GM11168 (cell line): ENCODE measurements around the gene RNF213.

Experiments
- in situ Hi-C: fragments of 300-500 bp; cut with MboI; formaldehyde crosslinking; loops from one replicate; pipeline ENCODE4 v1.12.0; 2022; ENCODE audit warnings: low sequenced_read_pairs; ENCODE audit not compliant: unreplicated experiment

RNF213 gene

GRCh38 chr17:80260791-80261158 is at the start of gene RNF213:
Gene RNF213 (plus strand): TSS chr17:80260852. CDS start chr17:80263682, 2,830 bp downstream.
- in situ Hi-C loops: no loop called here

DNA sequence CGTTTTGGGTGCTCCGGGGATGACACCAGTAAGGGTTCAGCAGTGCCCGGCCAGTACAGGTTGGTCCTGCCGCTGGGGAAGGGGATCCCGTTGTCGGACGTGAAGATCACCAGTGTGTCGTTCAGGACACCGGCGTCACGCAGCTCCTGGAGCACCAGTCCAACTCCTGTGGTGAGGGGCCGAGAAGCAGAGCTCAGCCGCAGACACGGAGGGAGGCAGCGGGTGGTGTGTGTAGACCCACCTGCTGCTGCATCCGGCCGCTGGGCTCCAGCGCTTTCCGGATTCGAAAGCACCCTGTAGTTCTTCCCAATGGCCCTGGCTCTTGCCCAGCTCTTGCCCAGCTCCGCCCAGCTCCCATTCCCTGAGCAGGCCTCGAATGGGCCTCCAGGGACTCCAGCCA is 48.5 kb upstream of the RNF213 start:
- in situ Hi-C loops: no loop called here

- in situ Hi-C loops: no loop called here
Measured at GRCh38 chr17:80212511-80212910, 48.1 kb upstream of the RNF213 start.

- in situ Hi-C loops: no loop called here
Measured at GRCh38 chr17:80212962-80213642, 47.5 kb upstream of the RNF213 start.

GRCh38 chr17:80213643-80213975 is 47.0 kb upstream of the RNF213 start:
- in situ Hi-C loops: no loop called here

- in situ Hi-C loops: no loop called here
Measured at GRCh38 chr17:80214012-80214877, 46.4 kb upstream of the RNF213 start.

- in situ Hi-C loops: no loop called here
Measured at GRCh38 chr17:80214878-80215210, 45.8 kb upstream of the RNF213 start.

DNA sequence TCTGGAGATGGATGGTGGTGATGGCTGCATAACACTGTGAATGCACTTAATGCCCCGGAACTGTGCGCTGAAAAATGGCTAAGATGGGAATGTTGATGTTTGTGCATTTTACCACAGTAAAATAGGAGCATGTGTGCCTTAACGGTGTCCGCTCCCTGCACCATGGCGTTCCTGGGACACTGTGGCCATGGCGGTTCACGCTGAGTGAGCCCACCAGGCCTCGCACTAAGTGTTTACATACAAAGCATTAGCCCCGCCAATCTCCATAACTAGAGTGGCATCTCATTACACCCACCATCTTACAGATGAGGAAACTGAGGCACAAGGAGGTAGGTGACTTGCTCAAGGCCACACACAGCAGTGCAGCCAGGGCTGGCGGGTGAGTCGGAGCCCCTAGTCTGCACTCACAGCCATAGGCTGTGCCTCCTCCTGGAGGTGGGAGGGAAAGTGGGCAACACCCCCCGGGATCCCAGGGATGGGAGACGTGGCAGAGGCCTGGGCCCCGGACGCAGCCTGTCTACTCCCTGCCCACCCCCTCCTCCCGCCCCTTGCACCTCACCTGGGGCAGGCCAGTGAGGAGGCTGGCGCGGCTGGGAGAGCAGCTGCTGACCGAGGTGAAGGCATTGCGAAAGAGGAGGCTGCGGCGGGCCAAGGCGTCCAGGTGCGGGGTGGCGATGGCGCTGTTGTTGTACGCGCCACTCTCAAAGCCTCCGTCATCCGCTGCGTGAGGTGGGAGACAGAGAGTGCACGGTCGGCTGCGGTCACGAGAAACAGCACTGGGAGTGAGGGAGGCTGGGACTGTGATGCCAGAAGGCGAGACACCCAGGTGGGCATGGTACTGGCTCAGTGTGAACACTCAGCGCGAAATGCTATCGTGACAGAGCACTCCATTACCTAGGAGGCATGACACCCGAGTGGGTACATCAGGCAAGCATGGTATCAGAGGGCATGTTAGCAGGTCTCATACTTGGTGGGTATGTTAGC is 43.9 kb upstream of the RNF213 start:
- in situ Hi-C loops: no loop called here

DNA sequence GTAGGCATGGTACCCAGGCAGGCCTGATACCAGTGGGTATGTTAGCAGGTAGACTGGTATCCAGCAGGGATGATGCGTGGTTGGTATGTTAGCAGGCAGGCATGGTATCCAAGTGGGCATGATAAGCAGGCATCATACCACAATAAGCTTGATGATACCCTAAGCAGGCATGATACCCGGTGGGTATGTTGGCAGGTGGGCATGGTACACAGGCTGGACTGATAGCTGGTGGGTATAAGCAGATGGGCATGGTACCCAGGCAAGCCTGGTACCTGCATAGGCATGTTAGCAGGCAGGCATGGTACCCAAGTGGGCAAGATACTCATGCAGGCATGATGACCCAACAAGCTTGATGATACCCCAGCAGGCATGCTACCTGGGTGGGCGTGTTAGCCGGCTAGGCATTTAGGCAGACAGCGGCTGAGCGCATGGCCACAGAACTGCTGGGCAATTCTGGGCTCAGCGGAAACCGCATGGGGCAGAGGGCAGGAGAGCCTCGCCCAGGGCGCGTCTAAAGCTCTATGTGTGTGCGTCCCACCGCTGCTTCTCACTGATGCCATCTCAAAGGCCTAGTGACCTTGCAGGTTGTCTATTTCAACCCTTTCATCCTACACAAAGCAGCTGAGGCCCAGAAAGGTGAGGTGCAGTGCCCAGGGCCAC is 42.8 kb upstream of the RNF213 start:
- in situ Hi-C loops: no loop called here

DNA sequence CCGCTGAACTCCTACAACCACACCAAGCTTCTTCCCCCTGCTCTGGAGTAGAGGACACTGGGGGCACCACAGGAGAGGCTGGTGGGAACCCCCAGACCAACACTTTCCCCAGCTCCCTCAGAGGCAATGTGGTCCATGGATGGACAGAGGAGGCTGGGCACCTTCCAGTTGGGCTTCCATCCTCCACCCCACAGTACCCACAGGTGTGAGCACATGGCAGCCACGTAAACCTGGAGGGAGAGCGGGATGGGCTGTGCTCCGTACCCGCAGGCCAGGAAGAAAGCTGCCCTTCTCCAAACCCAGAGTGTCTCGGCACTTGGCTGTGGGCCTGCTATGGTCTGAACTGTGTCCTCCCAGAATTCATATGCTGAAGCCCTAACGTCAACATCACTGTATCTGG is 42.3 kb upstream of the RNF213 start:
- in situ Hi-C loops: no loop called here

DNA sequence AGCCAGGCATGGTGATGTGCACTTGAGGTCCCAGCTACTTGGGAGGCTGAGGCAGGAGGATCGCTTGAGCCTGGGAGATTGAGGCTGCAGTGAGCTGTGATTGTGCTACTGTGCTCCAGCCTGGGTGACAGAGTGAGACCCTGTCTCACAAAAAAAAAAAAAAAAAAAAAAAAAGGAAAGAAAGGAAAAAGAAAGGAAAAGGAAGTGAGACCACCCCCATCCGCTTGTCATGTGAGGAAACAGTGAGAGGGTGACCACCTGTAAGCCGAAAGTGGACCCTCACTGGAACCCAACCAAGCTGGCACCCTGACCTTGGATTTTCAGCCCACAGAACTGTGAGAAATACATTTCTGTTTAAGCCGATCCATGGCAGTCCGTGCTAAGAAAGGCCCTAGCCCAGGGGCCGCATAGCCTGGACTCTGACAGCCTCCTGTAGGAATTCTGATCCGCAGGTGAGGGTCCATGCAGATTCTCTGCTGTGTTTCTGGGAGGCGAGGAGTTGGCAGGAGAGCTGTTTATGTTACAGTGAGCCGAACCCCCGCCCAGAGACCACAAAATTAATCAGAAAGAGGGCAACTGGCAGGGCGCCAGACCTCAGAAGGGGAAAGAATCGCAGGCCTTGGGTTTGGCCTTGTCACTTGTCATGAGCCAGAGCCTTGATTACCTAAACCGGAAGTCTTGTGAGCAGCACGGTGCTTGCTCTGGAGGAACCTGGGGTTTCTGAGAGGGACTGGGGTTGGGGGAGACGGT is 41.5 kb upstream of the RNF213 start:
- in situ Hi-C loops: no loop called here

DNA sequence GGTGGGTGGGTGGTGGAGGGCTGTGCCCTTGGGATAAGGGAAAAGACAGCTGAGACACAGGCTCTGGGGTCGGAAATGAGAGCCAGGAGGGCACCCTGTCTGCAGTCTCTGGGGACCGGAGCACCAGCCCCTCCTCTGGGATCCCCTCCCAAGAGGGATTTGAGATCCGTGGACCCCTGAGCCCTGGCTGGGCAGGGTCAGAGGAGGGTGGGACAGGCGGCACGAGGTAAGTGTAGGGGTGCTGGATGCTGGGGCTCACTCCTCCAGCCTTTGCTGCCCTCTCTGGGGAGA is 40.9 kb upstream of the RNF213 start:
- in situ Hi-C loops: no loop called here

DNA sequence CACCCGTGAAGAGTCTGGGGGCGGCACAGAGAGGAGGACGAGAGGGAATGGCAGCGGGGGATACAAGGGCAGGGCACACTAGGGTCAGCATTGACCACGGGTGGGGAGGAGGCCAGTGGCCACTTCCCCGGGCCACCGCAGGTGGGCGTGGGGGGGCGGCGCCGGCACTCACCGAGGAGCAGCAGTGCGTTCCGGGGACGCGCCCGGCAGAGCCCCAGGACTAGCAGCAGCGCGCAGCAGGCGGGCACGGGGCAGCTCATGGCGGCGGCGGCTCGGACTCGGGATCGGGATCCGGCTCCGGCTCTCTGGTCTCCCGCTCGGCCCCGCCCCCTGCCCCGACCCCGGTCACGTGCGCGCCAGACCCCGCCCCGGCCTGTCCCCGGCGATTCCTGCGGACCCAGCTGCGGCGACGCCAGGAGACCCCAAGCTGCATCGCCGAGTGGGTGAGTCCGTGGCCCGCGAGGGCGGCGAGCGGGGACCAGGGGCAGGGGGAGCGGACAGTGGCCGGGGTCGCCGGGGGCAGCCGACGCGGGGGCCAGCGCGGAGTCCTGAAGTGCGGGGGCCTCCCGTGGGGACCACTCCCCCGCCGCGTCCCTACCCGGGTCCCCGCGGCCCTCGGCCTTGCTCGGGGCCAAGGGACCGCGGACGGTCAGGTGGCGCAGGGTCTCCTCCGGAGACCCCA is 40.5 kb upstream of the RNF213 start, which contains the start of the genes SGSH and SLC26A11:
SGSH (minus strand) TSS at position 280 of the 682 bp plus-strand sequence; CDS start at position 260, 20 bp downstream.
SLC26A11 (plus strand) TSS at position 374 of the 682 bp plus-strand sequence. CDS start 1,134 bp downstream, outside the sequence.
- in situ Hi-C loops: no loop called here

- in situ Hi-C loops: no loop called here
Measured at GRCh38 chr17:80220736-80221215, 39.9 kb upstream of the RNF213 start.

DNA sequence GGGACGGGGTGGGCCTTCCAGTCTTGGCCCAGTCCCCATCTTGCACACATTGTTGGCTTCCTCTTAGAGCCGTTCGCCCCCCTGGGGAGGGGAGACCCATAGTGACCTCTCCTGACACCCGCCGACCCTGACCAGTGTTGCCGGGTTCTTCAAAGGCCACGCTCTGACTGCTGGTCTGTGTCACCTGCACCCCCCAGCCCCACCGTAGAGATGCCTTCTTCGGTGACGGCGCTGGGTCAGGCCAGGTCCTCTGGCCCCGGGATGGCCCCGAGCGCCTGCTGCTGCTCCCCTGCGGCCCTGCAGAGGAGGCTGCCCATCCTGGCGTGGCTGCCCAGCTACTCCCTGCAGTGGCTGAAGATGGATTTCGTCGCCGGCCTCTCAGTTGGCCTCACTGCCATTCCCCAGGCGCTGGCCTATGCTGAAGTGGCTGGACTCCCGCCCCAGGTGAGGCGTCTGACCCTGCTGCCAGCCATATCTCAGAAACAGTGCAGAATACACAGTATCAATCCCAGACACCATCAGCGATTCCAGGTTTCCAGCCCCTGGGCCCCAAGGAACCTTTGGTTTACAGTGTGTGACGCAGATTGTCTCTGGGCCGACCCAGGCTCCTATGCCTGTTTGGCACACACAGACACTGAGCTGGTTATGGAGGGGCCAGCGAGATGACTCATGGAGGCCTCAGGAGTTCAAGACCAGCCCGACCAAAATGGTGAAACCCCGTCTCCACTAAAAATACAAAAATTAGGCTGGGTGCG is 39.1 kb upstream of the RNF213 start:
- in situ Hi-C loops: no loop called here

GRCh38 chr17:80222376-80223141 is 38.1 kb upstream of the RNF213 start:
- in situ Hi-C loops: no loop called here

GRCh38 chr17:80223142-80223815 is 37.4 kb upstream of the RNF213 start:
- in situ Hi-C loops: no loop called here
